HepG2 (cell line): ENCODE measurements around the gene AIF1. TPM values are rescaled to one million over a fixed set of nuclear protein-coding genes. Genes with fewer than 3 reads are reported as not detected.

ENCODE experiments used
- CERS6 ChIP-seq: sonication (generic); formaldehyde crosslinking; IDR thresholded peaks from 2 replicates; pipeline ENCODE4 v1.5.0; 2020; ENCODE audit warnings: missing genetic modification reagents
- CREM ChIP-seq, 2 experiments: sonication (generic) in 1 of 2; formaldehyde crosslinking in 1 of 2; IDR thresholded peaks; 2 replicates each; pipeline versions ENCODE4 v1.4.0 to v1.6.1; 2016 to 2020; ENCODE audit warnings: antibody characterized with exemption in 1 of 2, mild to moderate bottlenecking in 1 of 2, missing genetic modification reagents in 1 of 2
- HCFC1 ChIP-seq: fragments of 150-350 bp; IDR thresholded peaks from 2 replicates; pipeline ENCODE4 v1.6.1; 2014; ENCODE audit warnings: low read depth, low read length
- HOXA3 ChIP-seq: sonication (generic); formaldehyde crosslinking; IDR thresholded peaks from 2 replicates; pipeline ENCODE4 v1.5.0; 2020; ENCODE audit warnings: missing genetic modification reagents
- MYC ChIP-seq: sonication (generic); formaldehyde crosslinking; IDR thresholded peaks from 2 replicates; pipeline ENCODE4 v1.9.0; 2021; ENCODE audit warnings: missing genetic modification reagents, borderline replicate concordance
- NFRKB ChIP-seq: fragments of 450-650 bp; IDR thresholded peaks from 2 replicates; pipeline ENCODE4 v1.6.1; 2017
- POGK ChIP-seq: sonication (generic); formaldehyde crosslinking; conservative IDR thresholded peaks from 2 replicates; pipeline ENCODE4 v1.8.0; 2022; ENCODE audit warnings: mild to moderate bottlenecking, moderate library complexity, missing genetic modification reagents
- SIN3A ChIP-seq: IDR thresholded peaks from 2 replicates; pipeline ENCODE4 v1.6.1; 2011; ENCODE audit warnings: low read depth, mild to moderate bottlenecking, control low read depth, low read length, borderline replicate concordance
- TBX3 ChIP-seq: fragments of 450-650 bp; IDR thresholded peaks from 2 replicates; pipeline ENCODE4 v1.6.1; 2017; ENCODE audit warnings: antibody characterized with exemption, mild to moderate bottlenecking, inconsistent platforms, borderline replicate concordance
- ZNF30 ChIP-seq: sonication (generic); formaldehyde crosslinking; IDR thresholded peaks from 2 replicates; pipeline ENCODE4 v1.5.0; 2020; ENCODE audit warnings: mild to moderate bottlenecking, missing genetic modification reagents
- ZNF318 ChIP-seq: sonication (generic); formaldehyde crosslinking; IDR thresholded peaks from 2 replicates; pipeline ENCODE4 v1.4.0; 2020; ENCODE audit warnings: mild to moderate bottlenecking, missing genetic modification reagents
- ZNF382 ChIP-seq: sonication (generic); formaldehyde crosslinking; IDR thresholded peaks from 2 replicates; pipeline ENCODE4 v1.5.0; 2020; ENCODE audit warnings: missing genetic modification reagents, mild to moderate bottlenecking, borderline replicate concordance
- ZNF432 ChIP-seq: sonication (generic); formaldehyde crosslinking; IDR thresholded peaks from 2 replicates; pipeline ENCODE4 v1.5.0; 2020; ENCODE audit warnings: missing genetic modification reagents, mild to moderate bottlenecking, borderline replicate concordance
- ZNF451 ChIP-seq: sonication (generic); formaldehyde crosslinking; IDR thresholded peaks from 2 replicates; pipeline ENCODE4 v1.5.0; 2020; ENCODE audit warnings: mild to moderate bottlenecking, missing genetic modification reagents
- ZNF484 ChIP-seq: sonication (generic); formaldehyde crosslinking; IDR thresholded peaks from 2 replicates; pipeline ENCODE4 v1.5.1; 2020; ENCODE audit warnings: mild to moderate bottlenecking, low read depth, missing genetic modification reagents, borderline replicate concordance
- polyA plus RNA-seq, 8 experiments: library from polyadenylated mRNA; depleted of rRNA in 3 of 8; stranded (reverse) in 7 of 8; unstranded in 1 of 8; fragments of >200 nt; fragmentation: Illumina TruSeq in 4 of 8; extraction: Trizol in 4 of 8; gene quantifications; 2 replicates each; pipeline versions ENCODE4 v1.2.1 to v1.2.3, GENCODE V29; 2011 to 2016; ENCODE audit warnings: low read depth in 4 of 8, missing spikeins in 1 of 8, mixed read lengths in 1 of 8; ENCODE audit not compliant: insufficient read depth in 1 of 8
- total RNA-seq, 5 experiments: library from RNA; depleted of rRNA; stranded (reverse); fragments of >200 nt; fragmentation: Illumina TruSeq; extraction: Trizol; gene quantifications; 2 replicates each; pipeline ENCODE4 v1.2.3, GENCODE V29; 2016; ENCODE audit warnings: low read depth in 1 of 5

AIF1 gene
- total and polyA plus RNA-seq, 2 of the 13 experiments (the other 11 are each of a cell fraction or from before 2014, with no cell fraction given): 1.5 TPM; not detected in 1

GRCh38 chr6:31664790-31665500 lies 49.9 kb downstream of the AIF1 start, which contains the start of gene GPANK1 (continued):
- no peak for TF ChIP-seq ZNF318 (CRISPR knock-in tag)
- peak; percentile 59 for TF ChIP-seq CREM (IDR thresholded peaks at IDR 0.05)
- no peak for TF ChIP-seq CREM (CRISPR knock-in tag; IDR thresholded peaks at IDR 0.05)
- TF ChIP-seq ZNF382: no peak
- TF ChIP-seq SIN3A: peak; percentile 81
- TF ChIP-seq HCFC1: peak; percentile 46; the same call in 1 of the 2 replicates
- no peak for TF ChIP-seq ZNF484
- TF ChIP-seq CERS6 (CRISPR knock-in tag): no peak
- no peak for TF ChIP-seq ZNF432 (CRISPR knock-in tag)
- TF ChIP-seq ZNF30: 0 out of 2 replicates have a peak, but pooled peaks have one; percentile 47
- TF ChIP-seq NFRKB: no peak
- TF ChIP-seq MYC (CRISPR knock-in tag): peak; percentile 87
- TF ChIP-seq TBX3: no peak
- TF ChIP-seq ZNF451 (CRISPR knock-in tag): peak; percentile 9; the same call in 1 of the 2 replicates
- 0 out of 2 replicates have a peak, but pooled peaks have one; percentile 43 for TF ChIP-seq POGK (CRISPR knock-in tag)
- TF ChIP-seq HOXA3 (CRISPR knock-in tag): peak; percentile 73
